ENCODE data around the gene CORO1C.

The CORO1C gene

DNA sequence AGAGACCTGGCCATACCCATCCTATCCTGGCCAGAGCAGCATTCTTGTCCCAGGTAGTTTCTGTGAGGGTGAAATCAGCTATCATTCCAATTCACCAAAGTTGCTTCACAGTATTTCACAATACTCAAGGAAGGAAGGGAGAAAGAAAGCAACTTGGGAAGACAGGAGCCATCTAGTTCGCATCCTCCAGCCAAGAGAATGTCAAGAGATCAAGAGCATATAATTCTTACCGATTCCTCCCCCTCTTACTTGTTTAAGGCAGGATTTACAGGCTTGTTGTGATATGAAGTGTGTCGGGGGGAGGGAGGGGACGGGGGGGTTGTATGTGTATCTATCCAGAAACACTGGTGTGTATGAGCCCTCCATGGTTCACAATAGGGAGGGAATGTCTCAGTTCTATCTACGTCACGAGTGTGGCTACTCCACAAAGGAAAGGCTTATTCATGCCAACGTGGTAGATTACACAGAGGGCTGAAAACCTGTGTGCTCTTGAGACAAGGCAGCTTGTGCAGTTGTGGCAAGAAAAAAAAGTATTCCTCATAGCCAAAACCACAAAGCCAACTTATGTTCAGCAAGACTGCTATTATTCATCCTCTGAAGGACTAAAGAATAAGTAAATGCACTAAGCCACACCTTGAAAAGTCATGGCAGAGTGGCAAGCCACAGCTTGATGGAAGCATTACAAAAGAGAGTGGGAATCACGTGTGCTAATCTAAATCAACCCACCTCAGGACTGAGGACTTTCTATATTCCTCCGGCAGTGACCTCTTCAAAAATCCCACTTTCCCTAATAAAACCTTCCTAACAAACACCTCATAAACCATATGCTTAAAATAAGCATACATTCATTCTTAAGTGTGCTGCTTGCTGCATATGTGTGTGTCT lies 35.0 kb downstream of the CORO1C start:
- DNase-seq = no peak

- DNase-seq = no peak
Measured at GRCh38 chr12:108694812-108695278, 36.5 kb downstream of the CORO1C start.

DNA sequence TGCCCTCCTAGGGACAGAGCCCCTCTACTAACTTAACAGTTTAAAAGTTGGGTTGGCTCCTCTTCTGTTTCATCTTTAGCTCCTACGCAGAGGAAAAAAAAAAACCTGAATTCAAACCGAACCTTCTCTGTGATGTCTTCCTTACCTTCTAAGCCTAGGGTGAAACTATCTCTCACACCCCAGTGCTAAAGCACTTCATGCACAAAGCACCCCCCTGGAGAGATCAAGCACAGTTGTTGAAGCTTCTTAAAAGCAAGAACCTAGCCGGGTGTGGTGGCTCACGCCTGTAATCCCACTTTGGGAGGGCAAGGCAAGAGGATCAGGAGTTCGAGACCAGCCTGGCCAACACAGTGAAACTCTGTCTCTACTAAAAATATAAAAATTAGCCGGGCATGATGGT lies 37.6 kb downstream of the CORO1C start:
- DNase-seq = no peak

DNA sequence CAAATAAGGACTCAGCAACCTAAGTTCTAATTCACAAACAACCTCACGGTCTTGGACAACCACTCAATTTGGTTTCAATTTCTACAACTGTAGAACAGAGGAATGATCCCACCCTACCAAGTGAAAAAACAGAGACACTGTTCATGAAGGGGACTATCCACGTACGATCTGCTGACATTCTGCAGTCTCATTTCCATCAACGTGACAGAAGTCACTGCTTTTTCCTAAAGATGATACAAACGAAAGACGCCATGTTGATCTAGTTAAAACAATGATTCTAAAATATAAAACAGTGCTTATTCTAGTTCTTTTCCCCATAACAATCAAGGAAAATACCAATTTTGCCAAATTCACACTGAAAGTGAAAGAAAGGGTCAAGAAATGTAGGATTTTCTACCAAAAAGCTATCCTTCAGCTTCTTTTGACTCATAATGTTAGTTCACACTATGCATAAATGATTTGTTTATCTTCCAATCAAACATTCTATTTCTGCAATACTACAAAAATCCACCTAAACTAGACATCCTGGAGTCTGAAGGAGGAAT lies 38.1 kb downstream of the CORO1C start:
- no peak for DNase-seq

DNA sequence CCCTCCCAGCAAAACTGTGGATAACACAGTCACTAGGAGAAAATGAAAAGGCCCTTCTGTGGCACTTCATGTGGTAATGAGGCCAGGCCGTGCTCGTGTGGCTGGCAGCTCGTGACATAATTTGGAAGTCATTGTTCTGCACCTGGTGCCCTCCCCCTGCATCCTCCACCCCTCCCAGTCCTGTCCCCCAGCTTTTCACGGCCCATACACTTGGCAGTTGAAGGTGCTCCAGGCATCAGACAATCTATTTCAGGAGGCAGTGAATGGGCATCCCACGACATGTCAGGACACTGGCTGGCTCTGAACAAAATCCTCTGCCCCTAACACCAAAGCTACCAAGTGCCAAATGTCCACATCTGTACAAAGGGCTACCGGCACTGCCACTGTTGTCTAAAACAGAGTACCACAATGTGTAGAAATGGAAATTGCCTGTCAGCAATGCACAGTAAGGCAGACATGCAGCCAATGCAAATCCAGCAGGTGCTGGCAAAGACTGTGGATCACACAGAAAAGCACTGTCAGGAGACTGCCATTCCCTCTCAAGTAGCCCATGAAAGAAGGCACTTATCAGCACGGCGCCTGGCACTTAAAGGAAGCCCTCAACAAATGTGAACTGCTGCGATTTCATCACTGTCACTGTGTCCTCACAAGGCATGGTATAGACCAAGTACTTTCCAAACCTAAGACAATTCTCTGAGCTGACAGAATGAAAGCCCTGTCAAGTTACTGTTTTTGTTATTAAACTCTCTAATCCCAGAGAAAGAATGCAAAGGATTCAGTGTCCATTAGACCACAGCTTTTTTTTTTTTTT lies 39.1 kb downstream of the CORO1C start:
- peak; percentile 85 for DNase-seq

DNA sequence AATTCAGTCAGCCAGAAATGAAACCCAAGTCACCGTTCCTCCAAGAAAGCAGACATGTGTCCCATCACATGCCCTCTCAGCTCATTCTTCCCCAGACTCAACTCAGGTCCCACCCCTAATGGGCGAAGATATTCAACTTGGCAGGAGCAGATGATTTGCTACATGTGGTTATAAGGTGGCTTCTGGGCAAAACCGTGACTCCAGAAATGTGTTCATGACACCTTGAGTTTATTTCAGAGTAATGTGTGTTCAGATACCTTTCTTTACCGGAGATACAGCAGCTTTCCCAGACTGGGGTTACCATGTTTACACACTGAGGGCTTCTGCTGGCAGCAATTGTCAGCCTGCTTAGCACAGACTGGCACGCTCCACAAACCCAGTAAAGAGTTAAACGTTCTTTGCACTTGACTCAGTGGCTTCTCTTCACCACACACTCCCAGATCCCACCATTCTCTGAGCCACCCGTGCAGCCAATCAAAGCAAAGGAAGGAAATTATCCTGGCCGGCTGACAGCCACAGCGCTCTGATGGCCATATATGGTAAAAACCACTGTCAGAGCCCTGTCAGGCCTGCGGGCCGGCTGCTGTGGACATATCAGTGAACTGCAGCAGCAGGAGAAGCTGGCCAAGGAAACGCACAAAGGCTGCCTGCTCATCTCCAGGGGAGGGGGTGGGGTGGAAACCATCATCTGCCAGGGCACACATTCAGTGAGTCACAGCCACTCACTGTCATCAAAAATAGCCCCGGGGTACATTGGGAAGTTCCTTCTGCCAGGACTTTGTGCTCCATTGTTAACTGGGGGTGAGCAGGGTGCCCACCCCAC lies 39.9 kb downstream of the CORO1C start:
- peak; percentile 95 for DNase-seq

DNA sequence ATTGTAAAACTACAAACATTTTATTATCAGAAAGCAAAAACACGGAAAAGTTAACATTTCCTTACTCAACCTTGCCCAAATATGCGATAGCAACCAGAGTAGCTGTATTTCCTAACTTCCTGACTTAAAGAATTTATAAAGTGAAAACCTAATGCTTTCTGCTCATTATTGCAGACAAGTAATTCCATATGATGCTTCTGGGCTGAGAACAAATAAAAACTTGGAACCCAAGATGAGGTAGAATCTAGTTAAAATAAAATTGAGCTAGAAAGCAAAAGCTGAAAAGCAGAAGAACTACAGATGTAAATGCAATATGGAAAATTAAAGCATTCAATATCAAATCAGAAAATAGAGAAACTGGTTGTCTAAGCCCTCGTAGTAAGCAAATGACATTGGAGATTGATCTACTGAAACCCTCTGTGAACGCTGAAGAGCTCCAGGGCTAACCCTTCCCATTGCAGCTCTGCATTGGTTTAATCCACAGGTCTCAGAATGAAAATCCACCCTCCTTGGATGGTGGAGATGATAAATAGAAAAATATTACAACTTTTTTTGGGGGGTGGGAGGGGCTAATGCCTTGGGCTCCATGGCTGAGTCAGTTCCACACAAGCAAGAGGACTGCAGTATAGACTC lies 40.7 kb downstream of the CORO1C start:
- DNase-seq = no peak

- no peak for DNase-seq
Measured at GRCh38 chr12:108690191-108690518, 41.2 kb downstream of the CORO1C start.

- DNase-seq = peak; percentile 71
Measured at GRCh38 chr12:108689314-108690190, 41.8 kb downstream of the CORO1C start.

- DNase-seq = no peak
Measured at GRCh38 chr12:108686780-108687179, 44.5 kb downstream of the CORO1C start.

- no peak for DNase-seq
Measured at GRCh38 chr12:108685469-108686260, 45.7 kb downstream of the CORO1C start.

- DNase-seq = no peak
Measured at GRCh38 chr12:108683906-108684556, 47.3 kb downstream of the CORO1C start.

DNA sequence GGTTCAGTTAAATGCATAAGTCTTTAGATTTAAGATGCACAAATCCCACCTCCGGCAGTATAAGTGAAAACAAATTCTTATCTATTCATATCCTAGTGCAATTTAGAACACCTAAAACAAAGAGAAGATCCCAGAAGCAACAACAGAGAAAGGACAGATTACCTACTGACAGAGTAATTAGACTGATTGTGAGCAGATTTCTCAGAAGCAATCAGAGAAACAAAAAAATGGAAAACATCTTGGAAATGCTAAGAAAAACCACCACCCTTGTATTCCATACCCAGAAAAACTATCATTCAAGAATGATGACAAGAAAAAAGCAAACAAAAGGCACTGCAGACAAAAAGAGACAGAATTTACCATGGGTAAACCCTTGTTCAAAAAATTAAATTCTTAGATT lies 50.0 kb downstream of the CORO1C start:
- no peak for DNase-seq

- DNase-seq = no peak
Measured at GRCh38 chr12:108679106-108679681, 52.1 kb downstream of the CORO1C start.

DNA sequence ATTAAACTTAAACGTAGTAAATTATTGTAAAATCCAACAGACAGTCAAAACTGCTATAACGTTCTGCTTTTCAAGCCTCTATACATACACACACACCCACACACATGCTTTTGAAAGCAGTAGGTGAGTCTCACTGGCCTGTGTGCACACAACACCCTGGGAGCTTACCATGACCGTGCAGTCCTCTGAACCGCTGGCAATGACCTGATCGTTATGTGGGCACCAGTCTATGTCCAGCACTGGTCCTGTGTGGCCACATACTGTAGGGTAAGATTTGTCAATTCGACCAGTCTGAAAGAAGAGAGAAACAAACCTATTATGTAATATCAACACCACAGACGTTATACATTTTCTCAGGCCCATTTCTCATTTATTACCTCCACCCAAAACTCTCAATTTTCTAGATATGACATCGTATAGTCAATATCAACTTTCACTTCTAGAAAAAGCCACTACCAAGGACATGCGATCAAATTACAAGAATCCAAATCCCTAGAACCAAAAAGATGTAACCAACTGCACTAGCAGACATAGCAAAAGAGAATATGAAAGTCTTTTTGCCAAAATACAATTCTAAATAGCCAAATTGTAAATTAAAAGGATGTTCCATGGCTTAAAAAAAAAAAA lies 53.1 kb downstream of the CORO1C start:
- no peak for DNase-seq

GRCh38 chr12:108677381-108677780 lies 53.9 kb downstream of the CORO1C start:
- no peak for DNase-seq

DNA sequence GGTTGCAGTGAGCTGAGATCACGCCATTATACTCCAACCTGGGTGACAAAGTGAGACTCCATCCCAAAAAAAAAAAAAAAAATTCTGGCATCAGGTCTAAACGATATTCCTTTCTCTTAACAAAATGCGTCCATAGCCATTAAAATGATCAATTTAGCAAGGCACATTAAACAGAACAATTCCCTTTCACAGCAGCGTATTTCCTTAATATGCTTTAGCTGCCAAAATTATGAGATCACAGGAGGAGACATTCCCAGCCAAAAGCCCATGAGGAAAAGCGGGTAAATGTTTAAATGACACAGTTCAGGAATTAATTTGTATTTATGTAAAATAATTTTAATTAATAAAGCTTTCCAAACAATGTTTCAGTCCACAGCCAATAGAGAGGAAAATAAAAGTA lies 54.6 kb downstream of the CORO1C start:
- no peak for DNase-seq

DNA sequence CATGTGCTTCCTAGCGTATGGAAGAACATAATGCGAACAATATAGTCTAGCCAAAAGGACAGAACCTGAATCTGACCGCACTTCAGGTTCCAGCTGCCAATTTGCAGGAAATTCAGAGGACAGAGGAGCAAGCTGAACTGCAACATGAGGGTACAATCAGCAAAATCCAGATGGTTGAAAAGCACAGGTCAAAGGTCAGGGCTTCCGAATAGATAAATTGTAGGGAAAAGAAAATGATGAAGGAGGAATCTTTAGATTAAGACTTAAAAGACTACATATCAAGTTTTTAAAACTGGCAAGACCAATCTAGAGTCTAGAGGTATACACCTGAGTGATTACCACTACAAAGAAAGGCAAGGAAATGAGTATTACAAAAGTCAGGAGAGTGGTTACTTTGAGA lies 55.5 kb downstream of the CORO1C start:
- DNase-seq = no peak

DNA sequence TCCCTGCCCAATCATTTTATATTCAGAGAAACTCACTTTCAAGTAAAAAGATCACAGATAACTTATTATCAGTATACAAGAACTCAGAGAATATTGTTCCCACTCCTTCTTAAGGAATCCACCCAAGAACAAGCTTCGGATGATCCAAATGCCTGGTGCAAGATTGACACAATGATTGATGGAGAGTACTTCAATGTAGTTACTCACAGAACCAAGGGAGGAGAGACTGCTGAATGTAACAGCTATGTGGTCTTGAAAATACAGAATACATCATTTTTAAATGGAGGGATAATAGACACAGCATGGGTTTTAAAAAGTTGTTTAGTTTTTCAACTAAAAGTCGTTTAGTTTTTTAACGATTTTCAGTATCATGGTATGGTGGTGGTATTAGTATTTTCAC lies 59.3 kb downstream of the CORO1C start:
- DNase-seq = no peak
